GM18505 (cell line): Measurements from ENCODE around the gene SELENOO.

Experiments used
- ATAC-seq: cut with Tn5 transposase; IDR thresholded peaks from one replicate; pipeline ENCODE4 v1.9.1; 2021; ENCODE audit not compliant: unreplicated experiment
- POLR2A ChIP-seq: IDR thresholded peaks from 4 replicates; pipeline ENCODE4 v1.6.1; 2011; ENCODE audit warnings: borderline replicate concordance; ENCODE audit not compliant: insufficient read depth, insufficient read length; ENCODE audit errors: extremely low read depth

The SELENOO gene

DNA sequence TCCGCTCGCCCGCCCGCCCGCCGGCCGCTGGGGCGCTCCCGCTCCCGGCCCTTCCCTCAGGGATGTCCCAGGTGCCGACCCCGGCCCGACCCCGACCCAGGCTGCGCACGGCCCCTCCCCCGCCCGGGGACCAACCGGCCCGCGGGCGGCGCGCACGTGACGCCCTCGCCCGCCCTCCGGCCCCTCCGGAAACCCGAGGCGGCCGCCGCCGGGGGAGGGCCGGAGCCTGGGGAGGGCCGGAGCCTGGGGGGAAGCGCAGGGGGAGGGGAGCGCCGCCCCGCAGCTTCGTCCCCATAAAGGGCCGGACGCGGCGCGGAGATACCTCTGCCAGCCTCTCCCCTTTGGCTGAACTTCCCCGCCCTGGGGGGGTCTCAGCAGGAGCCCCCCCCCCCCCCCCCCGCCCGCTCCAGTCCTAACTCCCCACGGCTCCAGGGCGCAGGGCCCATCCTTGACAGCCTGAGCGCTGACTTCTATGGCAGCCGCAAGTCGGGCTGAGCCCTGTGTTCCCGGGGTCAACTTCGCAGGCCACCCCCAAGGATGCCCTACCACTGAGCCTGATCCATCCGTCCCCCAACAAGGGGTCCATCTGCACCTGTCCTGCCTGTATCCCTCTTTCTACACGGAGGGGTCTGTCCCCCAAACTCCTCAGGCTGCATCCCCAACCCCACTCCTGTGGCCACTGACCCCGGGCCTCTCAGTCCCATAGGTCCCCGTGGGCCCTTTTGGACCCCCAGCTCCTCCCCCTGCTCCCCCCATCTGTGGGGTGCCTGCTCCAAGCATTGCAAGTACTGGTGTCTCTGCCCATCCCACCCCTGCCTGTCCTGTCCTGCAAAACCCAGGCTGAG lies 61.0 kb downstream of the SELENOO start, which contains the start of gene MAPK12:
MAPK12 (minus strand) TSS at position 69 of the 845 bp plus-strand sequence. CDS start 174 bp downstream, outside the sequence.
- TF ChIP-seq POLR2A, result no peak
- ATAC-seq, result no peak

DNA sequence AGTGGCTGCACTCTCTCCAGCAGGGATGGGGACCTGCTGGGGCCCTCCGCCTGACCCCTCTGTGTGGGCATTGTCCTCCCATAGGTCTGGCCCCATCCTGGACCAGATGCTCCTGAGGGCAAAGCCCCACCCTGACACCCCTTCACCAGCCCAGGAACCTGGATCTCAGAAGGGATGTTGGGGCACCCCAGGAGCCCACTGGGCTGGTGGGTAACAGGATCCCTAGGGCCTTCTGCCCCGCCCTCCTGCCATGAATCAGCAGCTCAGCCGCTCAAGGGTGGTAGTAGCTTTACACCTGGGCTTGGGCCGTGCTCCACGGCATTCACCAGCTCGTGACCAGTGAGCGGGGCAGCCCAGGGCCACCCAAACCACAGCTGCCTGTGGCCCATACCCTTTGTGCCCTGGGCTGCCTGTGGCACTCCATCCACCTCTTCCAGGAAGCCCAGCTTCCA lies 61.7 kb downstream of the SELENOO start:
- TF ChIP-seq POLR2A, result no peak
- ATAC-seq, result no peak

DNA sequence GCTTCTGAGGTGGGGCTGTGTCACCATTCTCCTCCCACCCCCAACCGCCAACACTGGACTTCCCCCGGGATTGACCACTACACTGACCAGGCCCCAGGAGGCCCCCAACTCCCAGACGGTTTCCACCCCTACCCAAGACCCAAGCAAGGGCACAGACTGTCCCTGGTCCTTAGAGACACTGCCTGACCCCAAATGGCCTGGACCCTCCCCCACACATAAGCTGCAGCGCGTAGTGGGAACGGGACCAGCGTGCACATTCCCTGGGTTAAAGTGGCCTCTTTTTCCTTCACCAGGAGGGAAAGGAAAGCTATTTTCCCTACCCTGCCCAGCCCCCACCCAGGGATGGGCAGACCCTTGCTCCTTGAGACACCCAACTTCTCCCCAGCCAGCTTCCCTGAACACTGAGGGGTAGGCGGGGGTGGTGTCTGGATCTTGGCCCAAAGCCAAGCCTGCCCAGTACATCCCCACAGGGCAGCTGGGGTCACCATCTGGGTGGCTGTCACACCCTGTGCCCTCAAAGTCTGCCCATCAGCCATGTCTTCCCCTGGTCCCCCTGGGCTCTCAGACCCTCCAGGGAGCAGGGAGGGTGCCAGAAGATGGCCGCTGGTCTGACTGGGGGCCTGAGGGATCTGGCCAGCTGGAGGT lies 62.3 kb downstream of the SELENOO start:
- ATAC-seq, result no peak
- no peak for TF ChIP-seq POLR2A

DNA sequence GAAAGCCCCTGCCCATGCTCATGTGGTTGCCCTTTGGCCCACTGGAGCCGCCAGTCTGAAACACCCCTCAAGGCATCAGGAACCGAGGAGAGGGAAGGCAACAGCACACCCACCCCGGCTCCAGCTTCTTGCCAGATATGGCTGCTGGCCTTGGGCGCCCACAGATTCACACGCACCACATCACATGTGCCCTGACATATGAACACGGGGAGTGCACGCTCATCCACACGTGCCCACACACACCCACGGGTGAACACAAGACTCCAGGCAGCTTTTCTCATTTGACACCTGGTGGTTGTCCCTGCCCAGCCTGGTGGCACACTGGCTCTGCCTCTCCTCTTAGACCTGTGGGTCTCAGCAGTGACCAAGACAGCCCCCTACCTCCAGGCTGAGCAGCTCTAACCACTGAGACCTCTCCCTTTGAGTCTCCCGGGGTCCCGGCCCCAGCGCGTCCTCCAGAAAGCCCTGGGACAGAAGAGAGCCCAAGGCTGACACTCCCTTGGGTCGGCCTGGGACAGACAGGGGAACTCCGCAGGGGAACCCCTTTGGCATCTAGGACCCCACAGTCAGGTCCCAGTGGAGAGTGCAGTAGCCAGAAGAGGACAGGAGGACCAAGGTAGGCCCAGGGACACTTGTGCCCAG lies 63.4 kb downstream of the SELENOO start:
- no peak for ATAC-seq

DNA sequence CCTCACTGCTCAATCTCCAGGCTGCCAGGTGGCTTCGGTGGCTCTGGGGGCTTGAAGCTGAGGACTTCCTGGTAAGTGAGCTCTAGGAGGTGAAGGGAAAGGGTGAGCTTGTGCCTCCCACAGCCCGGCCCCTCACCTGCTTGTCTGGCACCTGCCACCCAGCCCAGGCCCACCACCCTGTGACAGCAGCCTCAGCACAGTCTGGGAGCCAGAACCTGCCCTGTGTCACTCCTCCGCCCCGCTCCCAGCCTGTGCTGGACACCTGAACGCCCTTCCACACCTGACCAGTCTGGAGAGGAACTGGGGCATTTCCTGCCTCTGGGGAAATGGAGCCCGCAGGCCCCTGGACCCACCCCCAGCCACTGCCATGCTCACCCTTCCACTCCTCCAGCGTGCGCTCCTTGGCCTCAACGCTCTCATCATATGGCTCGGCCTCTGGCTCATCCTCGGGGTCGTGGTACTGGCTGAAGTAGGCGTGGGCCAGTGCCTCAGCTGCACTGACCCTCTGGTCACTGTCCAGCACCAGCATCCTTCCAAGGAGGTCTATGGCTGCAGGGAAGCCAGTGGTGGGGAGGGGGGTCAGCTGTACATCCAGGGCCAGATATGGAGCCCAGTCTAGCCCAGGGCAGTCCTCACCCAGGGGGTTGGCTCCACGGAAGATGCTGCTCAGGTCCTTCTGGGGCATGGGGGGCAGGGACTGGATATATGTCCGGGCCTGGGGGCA lies 64.3 kb downstream of the SELENOO start:
- no peak for ATAC-seq
- TF ChIP-seq POLR2A, result no peak

More for the DNA sequence above, 63.4 kb downstream of the SELENOO start:
- TF ChIP-seq POLR2A, result no peak

DNA sequence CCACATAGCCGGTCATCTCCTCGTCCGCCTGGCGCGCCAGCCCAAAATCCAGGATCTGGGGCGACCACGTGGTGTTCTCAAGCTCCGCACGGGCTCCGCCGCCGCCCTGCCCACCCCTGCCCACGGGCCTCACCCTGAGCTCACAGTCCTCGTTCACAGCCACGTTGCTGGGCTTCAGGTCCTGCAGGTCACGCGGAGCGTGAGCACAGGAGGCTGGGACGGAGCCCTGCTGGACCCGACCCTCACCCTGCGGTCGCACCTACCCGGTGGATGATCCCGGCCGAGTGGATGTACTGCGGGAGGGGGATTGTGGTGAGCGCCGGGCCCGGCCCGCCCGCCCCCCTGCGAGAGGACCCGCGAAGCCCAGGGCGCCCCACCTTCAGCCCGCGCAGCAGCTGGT lies 66.2 kb downstream of the SELENOO start:
- no peak for ATAC-seq
- no peak for TF ChIP-seq POLR2A
